Spleen (tissue), 7 donors: Measurements from ENCODE around the gene DDAH1.

Source experiments
- CTCF ChIP-seq, 11 experiments: fragments of 200-600 bp in 7 of 11; fragments of 450-650 bp in 4 of 11; sonication (generic) in 4 of 11; IDR thresholded peaks in 8 of 11; conservative IDR thresholded peaks in 3 of 11; 1 replicate in 7 of 11; 2 replicates in 4 of 11; pipeline versions ENCODE4 v1.4.0 to v1.8.0; 2016 to 2021; ENCODE audit warnings: antibody characterized with exemption in 11 of 11, inconsistent platforms in 4 of 11, mild to moderate bottlenecking in 1 of 11
- POLR2A ChIP-seq, 3 donors: fragments of 450-650 bp; IDR thresholded peaks; one replicate each; pipeline ENCODE4 v1.5.1; 2017; ENCODE audit warnings: antibody characterized with exemption in 3 of 3, mild to moderate bottlenecking in 1 of 3
- POLR2AphosphoS5 ChIP-seq, 3 donors: sonication (generic); formaldehyde crosslinking; IDR thresholded peaks; one replicate each; pipeline ENCODE4 v1.5.1; 2017; ENCODE audit warnings: antibody characterized with exemption in 3 of 3
- donor health status: DM: no; HTN: no; CAD: no; lungs with moderate emphysema.
- donor health status: DM: no; HTN: no; CAD: no.
- donor health status: DM: no; HTN: no; CAD: no.

GRCh38 chr1:85279458-85280080 is 185.4 kb downstream of the DDAH1 start:
- TF ChIP-seq CTCF (IDR thresholded peaks at IDR 0.05 in 8 of 11, conservative IDR thresholded peaks at IDR 0.05 in 3 of 11) = no peak
- TF ChIP-seq POLR2A (IDR thresholded peaks at IDR 0.05) = no peak
- TF ChIP-seq POLR2AphosphoS5 (IDR thresholded peaks at IDR 0.05) = no peak
